Gastrocnemius medialis (tissue), 4 donors: ENCODE measurements around the gene ATRNL1.

Experiments used
- POLR2A ChIP-seq, 2 donors: fragments of 450-650 bp; IDR thresholded peaks; one replicate each; pipeline ENCODE4 v1.6.1; 2017; ENCODE audit warnings: antibody characterized with exemption in 2 of 2, mild to moderate bottlenecking in 2 of 2, moderate library complexity in 2 of 2
- TF ChIP-seq, protein P1 (sequence below), 5 experiments: fragments of 450-650 bp in 3 of 5; fragments of 200-600 bp in 2 of 5; sonication (generic) in 2 of 5; IDR thresholded peaks in 4 of 5; conservative IDR thresholded peaks in 1 of 5; 1 replicate in 4 of 5; 2 replicates in 1 of 5; pipeline ENCODE4 v1.5.1; 2016 to 2019; ENCODE audit warnings: antibody characterized with exemption in 5 of 5, mild to moderate bottlenecking in 3 of 5, moderate library complexity in 3 of 5

DNA sequence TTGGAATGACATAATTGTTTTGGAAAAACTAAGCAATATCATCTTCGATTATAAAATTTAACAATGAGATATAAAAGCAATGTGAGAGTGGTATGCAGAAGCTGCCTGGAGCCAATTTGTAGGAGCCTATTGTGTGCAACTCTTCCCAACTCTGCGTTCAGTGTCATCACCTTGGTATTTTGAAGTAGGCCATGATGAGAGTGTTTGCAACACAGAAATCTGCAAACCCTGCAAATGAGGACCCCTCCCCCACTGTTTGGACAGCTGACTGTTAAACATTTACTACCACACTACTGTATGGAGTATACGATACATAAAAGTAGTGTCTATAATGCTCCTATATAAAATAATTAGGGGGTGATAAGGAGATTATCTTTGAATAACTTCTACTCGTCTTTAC, 531.3 kb downstream of the ATRNL1 start:
- TF ChIP-seq, protein P1, sequence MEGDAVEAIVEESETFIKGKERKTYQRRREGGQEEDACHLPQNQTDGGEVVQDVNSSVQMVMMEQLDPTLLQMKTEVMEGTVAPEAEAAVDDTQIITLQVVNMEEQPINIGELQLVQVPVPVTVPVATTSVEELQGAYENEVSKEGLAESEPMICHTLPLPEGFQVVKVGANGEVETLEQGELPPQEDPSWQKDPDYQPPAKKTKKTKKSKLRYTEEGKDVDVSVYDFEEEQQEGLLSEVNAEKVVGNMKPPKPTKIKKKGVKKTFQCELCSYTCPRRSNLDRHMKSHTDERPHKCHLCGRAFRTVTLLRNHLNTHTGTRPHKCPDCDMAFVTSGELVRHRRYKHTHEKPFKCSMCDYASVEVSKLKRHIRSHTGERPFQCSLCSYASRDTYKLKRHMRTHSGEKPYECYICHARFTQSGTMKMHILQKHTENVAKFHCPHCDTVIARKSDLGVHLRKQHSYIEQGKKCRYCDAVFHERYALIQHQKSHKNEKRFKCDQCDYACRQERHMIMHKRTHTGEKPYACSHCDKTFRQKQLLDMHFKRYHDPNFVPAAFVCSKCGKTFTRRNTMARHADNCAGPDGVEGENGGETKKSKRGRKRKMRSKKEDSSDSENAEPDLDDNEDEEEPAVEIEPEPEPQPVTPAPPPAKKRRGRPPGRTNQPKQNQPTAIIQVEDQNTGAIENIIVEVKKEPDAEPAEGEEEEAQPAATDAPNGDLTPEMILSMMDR (IDR thresholded peaks at IDR 0.05 in 4 of 5, conservative IDR thresholded peaks at IDR 0.05 in 1 of 5) = no peak
- TF ChIP-seq POLR2A (IDR thresholded peaks at IDR 0.05) = no peak
